ENCODE data around the gene ZCCHC24.

ZCCHC24 gene

DNA sequence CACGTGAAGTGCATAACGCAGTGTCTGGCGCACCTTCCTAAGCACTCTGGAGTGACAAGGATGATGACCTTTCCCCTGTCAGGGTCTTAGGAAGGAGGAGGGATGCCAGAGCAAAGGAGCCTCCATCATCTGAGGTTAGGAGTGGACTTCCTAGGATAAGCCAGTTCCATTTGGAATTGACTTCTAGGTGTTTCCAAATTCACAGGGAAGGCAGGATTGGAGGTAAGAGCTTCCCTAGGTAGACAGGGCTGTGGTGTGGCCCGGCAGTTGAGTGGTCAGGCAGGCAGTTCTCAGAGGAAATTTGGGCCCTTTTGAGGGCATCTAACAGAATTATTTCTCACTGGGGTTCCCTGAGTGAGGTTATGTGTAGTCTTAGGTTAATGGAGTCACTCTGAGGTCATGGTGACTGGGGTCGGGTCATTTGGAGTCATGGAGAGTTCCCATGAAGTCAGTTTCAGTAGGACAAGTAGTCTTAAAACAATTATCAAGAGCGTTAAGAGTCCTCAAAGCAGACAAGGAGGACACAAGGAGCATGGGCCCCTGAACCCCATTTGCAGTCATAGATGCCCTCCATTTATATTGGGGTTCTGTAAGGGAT is 89.9 kb downstream of the ZCCHC24 start:
- DNase-seq: no peak

DNA sequence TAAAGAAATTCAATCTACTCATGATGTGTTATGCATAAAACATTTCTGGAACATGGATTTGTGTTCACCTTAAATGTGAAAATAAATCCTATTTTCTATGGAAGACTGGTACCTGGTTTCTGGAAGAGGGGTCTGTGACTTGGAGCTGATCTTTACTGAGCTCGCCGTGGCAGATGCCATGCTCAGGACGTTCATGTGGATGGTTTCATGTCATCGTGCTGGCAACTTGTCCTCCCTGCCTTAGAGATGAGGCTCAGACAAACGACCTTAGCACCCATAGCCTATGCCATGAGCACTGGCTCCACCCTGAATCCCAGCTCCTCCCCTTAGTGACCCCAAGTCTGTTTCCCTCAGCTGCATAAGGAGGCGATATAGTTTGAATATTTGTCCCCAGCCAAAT is 90.8 kb downstream of the ZCCHC24 start:
- DNase-seq: no peak

DNA sequence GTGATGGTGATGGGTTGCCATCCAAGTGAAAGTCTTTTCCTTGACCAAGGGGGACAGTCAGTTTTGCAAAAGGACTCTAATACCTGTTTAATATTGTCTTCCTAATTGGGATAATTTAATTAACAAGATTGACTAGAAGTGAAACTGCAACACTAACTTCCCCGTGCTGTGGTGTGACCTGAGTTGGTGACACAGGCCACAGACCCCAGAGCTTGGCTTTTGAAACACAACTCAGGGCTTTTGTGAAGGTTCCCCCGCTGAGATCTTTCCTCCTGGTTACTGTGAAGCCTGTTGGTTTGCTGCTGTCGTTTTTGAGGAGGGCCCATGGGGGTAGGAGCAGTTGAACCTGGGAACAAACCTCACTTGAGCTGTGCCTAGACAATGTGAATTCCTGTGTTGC is 91.3 kb downstream of the ZCCHC24 start:
- no peak for DNase-seq

DNA sequence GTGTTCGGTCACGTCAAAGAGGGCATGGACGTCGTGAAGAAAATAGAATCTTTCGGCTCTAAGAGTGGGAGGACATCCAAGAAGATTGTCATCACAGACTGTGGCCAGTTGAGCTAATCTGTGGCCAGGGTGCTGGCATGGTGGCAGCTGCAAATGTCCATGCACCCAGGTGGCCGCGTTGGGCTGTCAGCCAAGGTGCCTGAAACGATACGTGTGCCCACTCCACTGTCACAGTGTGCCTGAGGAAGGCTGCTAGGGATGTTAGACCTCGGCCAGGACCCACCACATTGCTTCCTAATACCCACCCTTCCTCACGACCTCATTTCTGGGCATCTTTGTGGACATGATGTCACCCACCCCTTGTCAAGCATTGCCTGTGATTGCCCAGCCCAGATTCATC is 91.7 kb downstream of the ZCCHC24 start:
- no peak for DNase-seq

DNA sequence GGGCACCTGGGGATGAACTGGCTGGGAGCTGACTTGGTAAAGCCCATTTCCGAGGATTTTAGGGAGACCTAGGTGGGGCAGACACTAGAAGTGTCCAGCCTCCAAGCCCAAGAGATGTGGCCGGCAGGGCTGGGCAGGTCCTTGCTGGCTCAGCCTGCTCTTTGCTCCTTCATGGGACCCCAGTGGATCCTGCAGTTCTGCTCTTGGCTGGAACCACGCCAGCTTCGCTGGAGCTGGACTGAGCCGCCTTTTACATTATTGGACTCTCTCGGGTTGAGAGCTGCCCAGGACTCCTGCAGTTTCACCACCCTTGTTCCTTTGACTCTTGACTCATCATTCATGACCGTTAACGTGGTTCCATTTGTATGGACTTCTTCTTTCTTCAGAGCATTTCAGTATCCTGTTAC is 92.4 kb downstream of the ZCCHC24 start:
- no peak for DNase-seq

DNA sequence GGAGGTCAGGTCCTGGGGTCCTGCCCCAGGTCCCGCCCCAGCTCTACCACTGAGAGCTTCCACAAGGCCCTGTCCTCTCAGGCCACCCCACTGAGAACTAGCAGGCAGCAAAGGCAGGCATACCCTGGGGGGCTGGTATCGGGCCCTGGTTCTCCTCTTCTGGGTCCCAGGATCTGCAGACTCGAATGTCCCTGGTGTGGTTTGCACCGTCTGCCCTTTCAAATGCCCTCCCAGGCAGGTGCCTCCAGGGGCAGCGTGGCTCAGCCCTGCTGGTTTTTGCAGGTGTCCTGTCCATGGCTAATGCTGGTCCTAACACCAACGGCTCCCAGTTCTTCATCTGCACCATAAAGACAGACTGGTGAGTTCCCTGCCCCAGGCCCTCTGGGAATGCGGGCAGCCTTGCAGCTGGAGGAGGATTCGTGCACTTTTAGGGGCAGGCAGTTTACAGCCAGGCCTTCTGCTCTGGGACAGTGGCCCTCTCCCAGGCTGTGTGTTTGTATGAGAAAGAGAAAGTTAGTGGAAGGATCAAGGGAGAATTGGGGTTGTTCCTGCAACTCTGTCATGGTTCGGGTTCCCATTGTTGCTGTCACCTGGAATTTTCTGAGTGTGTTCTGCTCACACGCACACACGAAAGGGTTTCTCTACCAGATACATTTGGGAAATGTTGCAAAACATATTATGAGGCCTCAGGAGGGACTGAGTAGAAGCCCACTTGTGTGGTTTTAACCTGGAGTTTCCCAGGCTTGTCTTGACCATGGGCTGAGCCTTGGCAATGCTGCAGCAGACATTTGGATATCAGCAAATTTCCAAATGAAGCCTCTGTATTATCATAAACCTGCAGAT is 93.2 kb downstream of the ZCCHC24 start:
- no peak for DNase-seq

DNA sequence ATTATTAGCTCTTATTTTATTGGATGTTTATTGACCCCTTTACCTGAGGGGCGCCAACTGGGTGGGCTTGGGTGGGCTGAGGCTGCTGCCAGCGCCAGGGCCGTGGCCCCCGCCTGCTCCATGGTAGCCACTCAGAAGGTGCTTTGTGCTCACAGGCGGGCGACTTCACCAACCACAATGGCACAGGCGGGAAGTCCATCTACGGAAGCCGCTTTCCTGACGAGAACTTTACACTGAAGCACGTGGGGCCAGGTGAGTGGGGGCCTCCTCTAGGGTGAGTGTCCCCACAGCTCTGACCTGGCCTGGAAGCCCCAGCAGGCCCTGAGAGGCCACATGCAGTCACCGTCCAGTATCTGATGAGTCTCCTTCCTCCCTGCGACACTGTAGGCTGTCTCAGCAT is 94.1 kb downstream of the ZCCHC24 start:
- DNase-seq: no peak

DNA sequence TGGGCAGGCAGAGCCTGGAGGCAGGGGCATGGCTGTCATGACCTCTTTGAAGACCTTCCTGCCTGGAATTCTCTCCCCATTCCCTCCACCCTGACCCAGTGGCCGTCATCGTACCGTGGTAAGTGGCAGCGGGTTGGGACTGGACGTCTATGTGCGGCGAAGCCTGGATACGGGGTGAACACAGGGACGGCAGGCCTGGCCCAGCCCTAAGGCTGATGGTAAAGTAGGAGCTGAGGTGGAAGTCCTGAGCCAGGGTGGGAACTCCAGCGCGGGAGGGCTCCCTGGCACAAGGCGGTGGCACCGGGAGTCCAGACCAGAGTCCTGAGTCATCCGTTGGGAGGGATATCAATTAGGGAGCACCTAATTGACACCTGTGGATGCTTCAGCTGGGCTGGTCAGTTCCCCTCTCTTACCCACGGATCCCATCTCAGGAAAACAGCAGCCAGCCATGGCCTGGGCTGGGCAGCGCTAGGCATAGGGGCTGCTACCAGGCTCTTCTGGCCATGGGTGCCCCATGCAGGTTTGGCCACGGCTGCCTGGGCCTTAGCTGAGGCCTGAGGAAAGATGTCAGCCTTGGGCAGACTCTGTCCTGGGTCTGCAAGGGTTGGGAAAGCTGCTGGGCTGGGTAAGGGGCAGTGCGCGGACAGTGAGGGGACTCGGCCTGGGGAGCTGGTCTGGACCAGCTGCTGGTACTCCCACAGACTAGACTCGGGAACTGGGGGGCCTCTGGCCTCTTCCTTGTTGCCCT is 94.8 kb downstream of the ZCCHC24 start:
- no peak for DNase-seq

DNA sequence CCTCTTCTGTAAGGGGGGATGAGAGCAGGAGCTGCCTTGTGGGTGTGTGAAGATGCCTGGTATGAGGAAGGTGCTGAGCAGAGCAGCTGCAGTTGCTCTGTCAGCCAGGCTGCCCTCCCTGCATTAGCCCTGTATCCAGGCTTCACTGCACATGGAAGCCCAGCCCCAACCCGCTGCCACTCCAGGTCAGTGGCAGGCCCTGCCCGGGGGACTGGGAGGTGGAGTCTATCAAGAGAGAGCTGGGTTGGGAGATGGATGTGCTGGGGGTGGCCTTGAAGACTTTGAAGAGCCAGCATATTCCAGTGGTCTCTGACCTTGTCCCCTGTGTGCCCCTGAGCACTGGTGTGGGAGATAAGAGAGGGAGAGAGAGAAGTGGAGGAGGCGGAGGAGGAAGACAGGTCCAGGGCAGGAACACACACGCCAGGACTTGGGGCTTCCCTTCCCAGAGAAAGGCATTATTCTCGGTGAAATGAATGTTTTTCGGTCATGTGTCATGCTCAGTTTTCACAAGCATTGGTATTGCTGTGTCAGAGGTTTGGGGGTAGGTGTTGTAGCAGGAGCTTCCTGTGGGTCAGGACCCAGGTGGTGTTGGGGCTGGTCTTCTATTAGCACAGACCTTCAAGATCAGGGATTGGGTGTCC is 95.5 kb downstream of the ZCCHC24 start:
- DNase-seq: no peak

DNA sequence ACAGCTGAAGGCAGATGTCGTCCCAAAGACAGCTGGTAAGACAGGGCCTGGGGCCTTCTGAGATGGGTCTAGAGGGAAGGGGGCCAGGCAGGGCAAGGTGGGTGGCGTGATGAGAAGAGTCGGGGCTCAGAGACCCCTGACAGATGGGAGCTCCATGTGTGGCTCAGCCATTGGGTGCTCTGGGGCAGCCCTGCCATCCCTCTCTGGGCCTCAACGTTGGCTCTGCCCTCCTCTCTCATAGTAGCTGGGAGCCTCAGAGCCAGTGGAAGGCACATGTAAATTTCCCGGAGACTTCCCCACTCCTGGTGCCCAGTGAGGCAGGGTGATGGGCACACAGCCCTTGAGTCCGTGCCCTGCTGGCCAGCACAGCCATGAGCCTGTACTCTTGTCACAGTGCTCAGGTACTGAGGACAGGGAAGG is 96.3 kb downstream of the ZCCHC24 start:
- no peak for DNase-seq

DNA sequence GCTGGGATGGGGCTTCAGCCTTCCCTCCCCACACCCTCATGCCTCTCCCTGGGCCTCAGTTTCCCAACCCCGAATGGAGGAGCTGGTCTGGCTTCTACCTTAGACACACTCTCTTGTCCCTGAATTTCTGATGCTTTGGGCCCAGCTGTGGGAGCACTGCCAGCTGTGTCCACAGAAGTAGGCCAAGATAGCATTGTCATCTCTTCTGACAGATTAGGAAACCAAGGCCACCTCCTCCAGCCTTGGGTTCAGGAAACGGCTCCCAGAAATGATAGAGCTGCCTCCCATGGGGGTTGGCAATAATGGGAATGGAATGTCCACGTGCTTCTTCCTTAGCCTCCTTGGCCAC is 96.8 kb downstream of the ZCCHC24 start:
- DNase-seq: no peak

DNA sequence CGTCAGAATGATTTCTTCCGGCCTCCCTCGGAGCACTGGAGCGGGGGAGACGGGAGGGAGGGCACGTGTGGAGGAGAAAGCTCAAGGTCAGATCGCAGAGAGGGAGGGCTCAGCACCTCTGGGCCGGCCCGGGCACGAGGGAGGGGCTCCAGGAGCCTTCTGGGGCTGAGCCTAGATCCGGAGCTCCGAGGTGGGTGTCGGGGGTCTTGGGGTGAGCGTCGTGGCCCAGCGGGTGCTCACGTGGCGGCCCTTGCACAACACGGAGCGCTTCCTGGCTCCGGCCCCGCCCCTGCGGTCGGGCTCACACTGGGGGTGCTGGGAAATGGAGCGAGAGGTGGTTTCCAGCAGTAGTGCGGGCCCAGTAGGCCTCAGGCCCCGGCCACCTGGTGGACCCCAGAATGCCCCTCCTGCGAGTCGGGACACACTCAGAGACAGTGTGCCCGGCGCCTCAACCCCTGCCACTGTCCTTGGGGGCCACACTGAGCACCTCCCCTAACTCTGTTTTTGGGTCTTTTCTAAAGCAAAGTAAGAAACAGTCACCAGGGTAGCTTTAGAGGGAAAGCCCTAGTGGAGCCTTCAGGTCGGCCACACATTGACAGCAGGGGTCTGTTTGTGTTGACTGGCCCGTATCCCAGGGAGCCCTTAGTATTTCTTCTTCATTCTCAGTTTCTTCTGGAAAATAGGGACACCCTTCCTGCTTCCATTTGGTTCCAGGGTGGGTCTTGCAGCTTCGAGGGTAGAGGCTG is 97.4 kb downstream of the ZCCHC24 start:
- DNase-seq: no peak

DNA sequence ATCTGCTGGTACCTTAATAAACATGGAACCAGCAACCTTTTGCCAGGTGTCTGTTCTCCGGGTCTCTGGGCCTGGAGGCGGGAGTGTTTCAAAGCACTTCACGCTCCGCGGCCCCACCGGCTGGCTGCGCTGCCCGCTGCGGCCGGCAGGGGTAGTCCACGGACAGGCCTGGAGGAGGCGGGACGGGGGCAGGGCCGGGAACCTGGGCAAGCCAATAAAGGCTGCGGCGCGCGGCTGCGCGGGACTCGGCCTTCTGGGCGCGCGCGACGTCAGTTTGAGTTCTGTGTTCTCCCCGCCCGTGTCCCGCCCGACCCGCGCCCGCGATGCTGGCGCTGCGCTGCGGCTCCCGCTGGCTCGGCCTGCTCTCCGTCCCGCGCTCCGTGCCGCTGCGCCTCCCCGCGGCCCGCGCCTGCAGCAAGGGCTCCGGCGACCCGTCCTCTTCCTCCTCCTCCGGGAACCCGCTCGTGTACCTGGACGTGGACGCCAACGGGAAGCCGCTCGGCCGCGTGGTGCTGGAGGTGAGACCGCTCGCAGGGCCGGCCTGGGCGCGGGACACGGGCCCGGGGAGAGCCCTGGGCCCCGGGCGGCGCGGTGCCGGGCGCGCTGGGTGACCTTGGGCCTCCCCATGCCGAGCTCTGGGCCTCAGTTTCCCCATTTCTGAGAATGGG is 98.1 kb downstream of the ZCCHC24 start, which contains the start of gene PPIF:
TSS of gene PPIF (plus strand) at position 244 of the 668 bp plus-strand sequence. CDS start at position 324, 80 bp downstream.
- DNase-seq: peak; percentile 81

DNA sequence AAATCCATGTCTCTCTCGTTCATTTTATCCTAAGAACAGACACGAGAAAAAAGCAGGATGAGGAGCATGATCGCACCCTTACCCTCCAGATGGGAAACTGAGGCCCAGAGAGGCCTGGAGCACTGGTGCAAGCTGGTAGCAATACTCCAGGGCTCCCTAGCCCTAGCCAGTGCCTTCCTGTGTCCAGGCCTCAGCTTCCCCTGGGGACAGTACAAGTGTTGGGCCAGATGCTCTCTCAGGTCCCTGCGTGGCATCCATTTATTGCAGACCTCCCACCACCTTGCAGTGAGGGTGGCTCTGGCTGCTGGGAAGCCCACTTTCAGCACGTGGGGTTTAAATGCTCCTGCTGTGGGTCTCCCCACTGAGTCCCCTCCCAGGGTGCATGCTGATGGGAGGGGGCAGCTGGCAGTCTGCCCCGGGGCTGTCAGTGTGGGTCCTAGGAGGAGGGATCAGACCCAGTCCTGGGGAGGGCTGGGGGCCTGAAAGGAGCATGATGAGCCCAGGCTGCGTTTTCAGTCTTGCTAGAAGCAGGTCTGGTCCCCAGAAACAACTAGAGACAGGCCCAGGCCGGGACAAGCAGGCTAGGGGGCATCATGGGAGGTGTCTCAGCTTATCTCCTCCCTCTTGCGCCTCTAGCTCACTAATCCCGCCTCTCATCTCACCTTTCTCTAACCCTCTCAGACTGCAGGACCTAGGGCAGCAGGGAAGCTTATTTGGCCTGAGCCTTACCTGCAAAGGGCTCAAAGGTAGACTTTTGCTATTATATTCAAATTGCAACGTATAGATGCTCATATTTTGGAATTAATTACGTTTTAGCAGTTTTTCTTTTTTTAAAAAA is 98.8 kb downstream of the ZCCHC24 start:
- no peak for DNase-seq

DNA sequence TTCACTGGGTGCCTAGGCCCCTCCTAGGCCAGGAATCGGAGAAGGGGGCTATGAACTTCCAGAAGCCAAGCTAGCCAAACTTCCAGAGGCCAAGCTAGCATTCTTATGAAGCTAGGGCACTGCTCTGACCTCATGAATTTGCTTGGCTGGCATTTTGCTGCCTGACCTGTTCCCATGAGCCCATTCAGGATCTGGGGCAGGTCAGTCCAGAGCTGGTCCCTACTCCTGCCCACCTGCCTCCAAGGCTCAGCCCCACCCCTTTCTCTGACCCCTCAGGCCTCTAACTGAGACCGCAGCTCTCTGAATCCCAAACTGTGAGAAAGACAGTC is 99.4 kb downstream of the ZCCHC24 start:
- no peak for DNase-seq

DNA sequence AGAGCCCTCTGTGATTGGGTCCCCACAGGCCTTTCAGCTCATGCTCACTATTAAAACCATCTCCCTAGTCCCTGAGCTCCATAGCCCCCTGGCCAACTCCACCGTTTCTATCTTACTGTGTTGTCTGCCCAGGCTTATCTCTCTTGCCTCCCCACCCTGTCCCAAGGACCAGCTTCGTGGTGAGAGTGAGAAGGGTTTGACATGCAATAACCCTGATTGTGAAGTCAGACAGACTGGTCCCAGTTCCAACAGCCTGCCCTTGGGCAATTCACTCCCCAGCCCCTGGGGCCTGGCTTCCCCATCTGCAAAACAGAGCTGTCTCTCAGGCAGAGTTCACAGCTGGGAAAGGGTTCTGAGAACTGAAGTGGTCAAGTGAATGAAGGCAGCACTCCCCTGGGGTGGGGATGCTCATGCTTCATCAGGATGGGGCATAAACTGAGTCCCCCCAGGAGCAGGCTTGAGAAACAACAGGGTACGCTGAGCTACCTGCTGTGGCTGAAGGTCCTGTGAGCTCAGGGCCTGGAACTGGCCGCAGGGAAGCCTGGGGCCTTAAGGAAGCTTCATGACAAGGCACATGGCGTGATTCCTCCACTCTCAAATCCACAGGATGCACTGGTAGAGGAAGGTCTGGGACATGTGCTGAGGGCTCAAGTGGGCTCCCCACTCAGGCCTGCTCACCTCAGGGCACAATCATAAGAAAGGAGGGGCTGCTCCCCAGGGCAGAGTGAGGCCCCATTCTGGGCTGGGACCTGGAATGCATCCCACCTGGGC is 100.0 kb downstream of the ZCCHC24 start:
- no peak for DNase-seq

DNA sequence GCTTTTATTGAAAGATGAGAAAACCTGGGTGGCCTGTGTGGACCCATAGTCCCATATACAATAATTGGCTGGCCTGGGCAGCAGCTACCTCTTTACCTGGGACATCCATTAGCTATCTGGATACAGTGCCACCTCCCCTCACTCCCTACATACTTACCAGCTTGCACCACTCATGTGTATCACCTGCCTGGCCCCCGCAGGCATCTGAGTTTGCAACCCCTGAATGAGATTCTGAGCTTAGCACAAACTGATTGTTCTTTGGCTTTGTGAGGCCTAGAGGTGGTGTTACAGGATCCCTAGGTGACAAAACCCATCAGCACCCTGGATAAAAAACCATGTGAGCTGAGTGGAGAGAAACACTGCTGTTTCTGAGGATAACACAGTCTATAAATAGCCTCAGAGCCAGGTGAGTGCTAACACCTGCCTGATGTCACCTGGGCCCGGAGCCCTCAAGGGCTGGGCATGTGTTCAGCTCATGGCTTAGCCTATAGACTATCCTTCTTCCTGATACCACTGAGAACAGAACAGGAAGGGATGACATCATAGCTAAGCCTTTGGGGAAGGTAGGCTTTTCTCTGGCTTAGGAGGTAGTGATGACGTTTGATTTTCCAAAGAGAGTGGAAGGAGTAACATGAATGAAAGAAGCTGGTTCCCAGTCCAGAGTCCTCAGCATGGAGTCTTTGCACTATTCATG is 100.8 kb downstream of the ZCCHC24 start:
- no peak for DNase-seq

DNA sequence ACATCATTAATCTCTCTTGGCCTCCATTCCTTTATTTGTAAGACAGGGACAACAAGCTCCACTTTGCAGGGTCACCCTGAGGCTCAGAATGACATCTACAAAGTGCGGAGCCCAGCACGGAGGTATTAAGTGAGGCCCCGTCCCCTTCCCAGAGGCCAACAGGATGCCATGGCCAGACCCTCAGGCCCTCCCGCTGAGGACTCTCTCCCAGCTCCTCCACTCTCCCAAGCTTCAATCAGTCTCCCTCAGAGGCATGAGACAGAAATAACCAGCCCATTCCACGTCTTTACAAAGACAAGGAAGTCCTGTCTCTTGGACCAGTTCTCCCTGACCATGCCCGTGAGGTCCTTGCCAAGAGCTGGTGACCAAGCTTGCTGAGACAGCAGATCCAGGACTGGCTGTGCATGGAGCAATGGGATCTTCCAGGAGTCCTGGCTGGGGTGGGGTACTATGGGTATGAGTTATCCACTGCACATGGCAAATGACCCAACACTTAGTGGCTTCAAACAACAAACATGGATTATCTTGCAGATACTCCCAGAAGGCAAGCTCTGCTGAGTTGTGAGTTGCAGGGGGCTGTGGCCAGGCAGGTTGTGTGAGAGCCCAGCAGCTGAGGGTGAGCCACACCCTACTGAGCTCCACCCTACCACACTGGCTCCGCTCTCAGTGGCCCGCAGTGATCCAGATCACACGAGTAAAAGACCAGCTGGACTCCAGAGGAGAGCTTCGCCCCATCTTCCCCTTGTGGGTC is 102.4 kb downstream of the ZCCHC24 start:
- DNase-seq: no peak

DNA sequence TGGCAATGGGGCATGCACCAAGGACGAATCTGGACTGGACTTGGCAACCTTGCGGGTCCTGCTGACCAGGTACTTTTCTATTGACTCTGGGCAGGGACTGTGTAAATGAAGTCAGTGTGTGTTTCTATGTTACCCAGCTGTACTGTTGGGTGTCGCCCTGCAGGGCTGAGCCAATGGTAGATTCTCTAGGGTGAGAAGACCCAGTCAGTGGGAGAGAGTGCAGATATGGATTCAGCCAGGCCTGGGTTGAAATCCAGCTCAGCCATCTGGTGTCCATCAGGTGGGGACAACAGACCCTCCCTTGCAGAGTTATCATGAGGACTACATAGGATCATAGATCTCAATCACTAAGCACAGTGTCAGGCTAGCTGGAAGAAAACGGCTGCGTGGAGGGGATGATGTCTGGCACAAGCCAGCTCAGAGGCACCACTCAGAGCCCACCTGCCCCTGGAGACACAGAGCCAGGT is 103.1 kb downstream of the ZCCHC24 start:
- DNase-seq: no peak

Data from NCI-H1694 treated with DMSO at 0.1 percent for 48 hours (cell line).